ENCODE measurements around the gene FGF6. TPM values are rescaled to one million over a fixed set of nuclear protein-coding genes. Genes with fewer than 3 reads are reported as not detected.

The FGF6 gene, protein sequence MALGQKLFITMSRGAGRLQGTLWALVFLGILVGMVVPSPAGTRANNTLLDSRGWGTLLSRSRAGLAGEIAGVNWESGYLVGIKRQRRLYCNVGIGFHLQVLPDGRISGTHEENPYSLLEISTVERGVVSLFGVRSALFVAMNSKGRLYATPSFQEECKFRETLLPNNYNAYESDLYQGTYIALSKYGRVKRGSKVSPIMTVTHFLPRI
- not detected in 2 replicates for total RNA-seq

DNA sequence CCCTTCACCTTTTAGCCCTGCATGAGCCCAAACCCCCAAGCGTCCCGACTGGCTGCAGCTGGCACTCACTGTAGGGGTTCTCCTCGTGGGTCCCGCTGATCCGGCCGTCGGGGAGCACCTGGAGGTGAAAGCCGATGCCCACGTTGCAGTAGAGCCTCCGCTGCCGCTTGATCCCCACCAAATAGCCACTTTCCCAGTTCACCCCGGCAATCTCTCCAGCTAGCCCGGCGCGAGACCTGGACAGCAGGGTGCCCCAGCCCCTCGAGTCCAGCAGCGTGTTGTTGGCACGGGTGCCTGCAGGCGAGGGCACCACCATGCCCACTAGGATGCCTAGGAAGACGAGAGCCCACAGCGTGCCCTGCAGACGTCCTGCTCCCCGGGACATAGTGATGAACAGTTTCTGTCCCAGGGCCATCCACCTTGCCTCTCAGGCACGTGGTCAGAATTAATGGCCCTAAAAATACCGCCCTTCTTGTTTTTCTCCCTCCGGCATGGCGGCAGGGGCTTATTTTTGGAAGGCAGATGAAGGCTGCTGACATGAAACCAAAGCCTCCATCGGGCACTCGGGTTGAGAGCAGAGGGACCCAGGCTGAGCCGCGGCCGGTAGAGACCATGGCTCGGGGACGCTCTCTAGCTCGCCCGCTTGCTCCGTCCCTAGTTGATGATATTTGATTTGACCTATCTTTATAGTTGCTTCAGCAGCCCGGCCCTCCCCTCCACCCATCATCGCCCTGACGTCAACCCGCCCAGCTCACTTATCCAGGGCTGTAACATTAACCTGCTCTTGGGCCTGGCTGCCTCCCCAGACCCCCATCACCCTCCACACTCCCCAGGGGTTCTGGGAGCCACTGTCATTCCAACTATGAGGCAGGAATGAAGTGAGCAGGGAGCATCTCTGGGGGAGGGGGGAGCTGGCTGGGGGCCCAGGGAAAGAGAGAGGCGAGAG lies at the start of gene FGF6:
Gene FGF6, minus strand, starts transcription at position 660 of the 946 bp plus-strand sequence. Its CDS starts 245 bp downstream, at position 415.

Other genes starting within 250 kb of the FGF6 start
- 13.1 and 25.3 TPM in 2 replicates for gene CCND2, start 172.1 kb downstream of the FGF6 start, total RNA-seq
- gene TIGAR, start 124.6 kb downstream of the FGF6 start, total RNA-seq, result 8.6 and 12.0 TPM in 2 replicates
- gene FGF23, start 66.1 kb downstream of the FGF6 start, total RNA-seq, result not detected in 2 replicates
- gene RAD51AP1, start 93.1 kb upstream of the FGF6 start, total RNA-seq, result 6.4 and 11.8 TPM in 2 replicates
- 44.9 and 53.3 TPM in 2 replicates for gene DYRK4, start 116.4 kb upstream of the FGF6 start, total RNA-seq
- gene AKAP3, start 203.2 kb upstream of the FGF6 start, total RNA-seq, result 0.65 and 4.0 TPM in 2 replicates
- gene NDUFA9, start 203.3 kb upstream of the FGF6 start, total RNA-seq, result 70.0 and 73.3 TPM in 2 replicates

All from articular chondrocyte of knee joint (primary cell).